HG02938 (cell line): Measurements from ENCODE around the gene COL26A1.

ENCODE experiments used
- ATAC-seq: cut with Tn5 transposase; IDR thresholded peaks from one replicate; pipeline ENCODE4 v1.9.1; 2021; ENCODE audit warnings: mild to moderate bottlenecking, moderate library complexity; ENCODE audit not compliant: unreplicated experiment

The COL26A1 gene

DNA sequence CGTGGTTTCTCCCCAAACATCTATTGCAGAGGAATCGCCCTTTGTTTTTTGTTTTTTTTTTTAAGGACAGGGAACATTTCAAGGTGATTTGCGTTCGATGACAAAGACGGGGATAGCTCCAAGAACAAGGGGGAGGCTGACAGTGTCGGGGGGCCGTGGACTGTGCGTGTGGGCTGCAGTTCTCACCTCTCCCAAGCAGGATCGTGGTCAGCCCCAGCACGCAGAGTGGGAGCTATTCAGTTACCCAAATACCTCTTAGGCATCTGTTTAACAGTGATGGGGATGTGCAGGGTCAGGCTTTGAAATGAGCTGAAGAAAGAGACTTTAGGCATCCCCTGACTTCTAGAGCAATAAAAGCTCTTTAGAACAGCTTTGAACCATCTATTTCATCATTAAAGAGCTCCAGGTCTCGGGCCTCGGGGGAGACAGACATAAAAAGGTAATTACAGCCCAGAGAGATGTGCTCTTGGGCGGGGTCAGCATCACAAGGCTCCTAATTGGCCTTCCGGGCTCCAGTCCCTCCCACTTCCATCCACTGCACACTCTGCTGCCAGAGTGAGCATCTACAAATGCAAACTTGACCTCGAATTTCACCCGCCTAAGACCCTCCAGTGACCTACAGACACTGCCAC lies 169.2 kb downstream of the COL26A1 start:
- ATAC-seq: no peak

DNA sequence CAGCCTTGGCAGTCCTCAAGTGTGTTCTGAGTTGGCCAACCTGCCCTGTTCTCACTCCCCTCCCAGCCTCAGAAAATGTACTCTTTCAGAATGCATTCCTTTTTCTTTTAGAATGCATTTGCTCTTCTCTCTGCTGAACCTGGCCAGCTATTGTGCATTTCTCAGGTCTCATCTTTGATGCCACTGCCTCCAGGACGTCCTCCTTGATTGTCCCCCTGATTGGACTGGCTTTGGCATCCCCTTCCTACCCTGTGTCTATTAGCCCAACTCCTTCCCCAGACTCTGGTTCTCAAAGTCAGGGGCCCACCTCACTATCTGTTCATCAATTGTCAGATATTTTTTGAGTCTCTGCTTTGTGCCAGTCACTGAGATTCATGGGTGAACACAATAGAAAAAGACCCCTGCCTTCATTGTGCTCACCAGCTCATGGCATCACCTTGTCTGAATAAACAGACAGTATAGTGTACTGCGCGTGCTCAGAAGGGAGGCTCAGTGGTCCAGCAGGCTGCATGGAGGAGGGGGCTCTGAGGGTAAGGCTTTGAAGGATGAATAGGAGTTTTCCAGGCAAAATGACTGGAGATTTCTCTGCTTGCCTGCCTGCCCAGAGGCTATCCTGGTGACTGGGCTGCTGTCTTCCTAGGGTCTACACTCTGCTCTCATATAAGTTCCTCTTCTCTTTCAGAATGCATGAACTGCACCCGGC lies 169.9 kb downstream of the COL26A1 start:
- ATAC-seq: no peak

DNA sequence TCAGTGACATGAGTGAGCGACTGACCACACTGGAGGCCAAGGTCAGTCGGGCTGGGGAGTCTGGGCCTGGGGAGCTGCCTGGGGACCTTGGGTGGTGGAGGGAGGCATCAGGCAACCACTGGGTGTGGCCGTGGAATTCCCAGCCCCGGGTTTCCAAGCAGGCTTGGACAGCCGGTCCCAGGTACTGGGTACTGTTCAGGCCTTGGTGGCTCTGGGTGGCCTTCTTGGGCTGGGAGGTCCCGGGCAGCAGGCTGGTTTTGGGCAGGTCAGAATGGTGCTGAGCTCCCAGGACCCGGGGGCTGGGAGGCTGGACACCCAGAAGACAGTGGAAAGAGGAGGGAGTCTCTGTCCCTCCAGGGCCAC lies 170.4 kb downstream of the COL26A1 start:
- ATAC-seq: no peak

DNA sequence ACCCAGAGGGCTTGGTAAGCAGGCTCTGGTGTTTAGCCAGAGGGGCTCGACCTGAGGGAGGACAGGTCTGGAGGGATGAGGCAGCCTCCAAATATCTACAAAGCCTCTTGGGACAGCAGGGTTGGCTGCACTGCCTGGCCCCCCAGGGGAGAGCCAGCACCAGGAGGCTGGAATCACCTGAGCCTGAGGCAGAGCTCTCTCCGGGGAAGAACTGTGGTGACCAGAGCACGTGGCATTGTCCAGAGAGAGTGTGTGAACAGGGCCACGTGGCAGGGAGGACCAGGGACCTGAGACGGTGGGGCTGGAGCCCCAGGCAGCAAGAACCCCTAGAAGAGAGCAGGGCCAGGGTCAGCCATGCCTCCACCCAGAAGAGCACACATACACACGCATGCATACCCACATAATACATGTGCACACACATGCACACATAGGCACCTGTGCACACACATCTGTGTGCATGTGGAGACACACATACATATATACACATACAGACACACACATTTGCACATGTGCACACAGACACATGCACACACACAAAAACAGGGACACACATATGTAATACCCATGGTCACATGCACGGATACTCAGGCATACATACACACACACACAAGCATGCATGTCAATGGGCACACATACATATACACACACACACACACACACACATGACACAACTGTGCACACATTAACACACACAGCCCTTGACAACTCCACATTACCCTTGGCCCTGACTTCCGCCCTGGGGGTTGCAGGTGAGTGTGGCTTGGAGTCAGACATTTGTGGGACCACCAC lies 171.5 kb downstream of the COL26A1 start:
- ATAC-seq: no peak

DNA sequence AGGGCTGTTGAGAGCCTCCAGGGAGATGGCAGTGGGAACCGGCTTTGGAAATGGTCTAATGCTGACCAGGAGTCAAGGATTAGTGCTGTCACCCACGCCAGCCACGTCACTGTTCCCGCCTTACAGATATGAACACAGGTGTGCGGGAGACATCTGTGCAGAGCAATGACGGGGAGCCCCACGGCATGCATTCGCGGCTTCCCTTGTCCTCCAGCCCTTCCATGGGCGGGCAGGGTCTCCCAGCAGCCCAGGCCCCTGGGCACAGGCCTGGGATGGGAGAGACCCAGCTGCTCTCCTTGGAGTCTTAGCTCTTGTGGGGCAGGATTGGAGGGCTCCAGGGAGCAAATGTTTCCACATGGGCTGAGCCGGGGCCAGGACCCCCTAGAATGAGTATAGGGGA lies 172.2 kb downstream of the COL26A1 start:
- ATAC-seq: no peak

DNA sequence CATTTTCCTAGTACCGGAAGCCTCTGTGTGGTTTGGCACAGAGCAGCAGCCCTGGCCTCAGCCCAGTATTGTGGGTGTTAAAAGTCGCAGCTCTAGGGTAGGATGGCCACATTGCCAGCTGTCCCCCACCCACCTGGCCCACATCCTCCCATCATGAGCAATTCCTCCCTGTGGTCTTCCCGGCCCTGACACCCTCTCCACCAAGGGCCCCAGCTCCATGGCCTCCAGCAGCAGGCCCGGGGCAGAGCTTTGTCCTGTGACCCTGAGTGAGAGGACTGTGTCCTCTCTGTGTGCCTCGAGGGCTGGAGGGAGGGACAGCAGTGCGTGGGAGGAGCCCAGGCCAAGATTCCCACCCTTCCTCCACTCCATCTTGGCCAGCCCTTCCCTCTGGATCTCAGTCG lies 172.7 kb downstream of the COL26A1 start:
- ATAC-seq: no peak

DNA sequence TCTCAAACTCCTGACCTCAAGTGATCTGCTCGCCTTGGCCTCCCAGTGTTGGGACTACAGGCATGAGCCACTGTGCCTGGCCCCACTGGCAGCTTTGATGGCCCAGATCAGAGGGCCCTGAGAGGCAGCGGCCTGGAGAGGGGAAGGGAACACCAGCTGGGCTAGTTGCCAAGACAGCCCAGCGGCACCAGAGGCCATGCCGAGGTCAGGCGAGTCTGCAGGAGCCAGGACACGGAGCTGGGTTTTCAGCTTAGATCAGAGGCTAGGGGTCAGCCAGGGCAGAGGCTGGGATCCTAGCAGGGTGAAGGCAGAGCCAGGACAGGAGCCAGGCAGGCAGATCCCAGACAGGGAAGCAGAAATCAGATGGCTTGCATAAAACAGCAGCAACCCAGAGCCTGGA lies 173.6 kb downstream of the COL26A1 start:
- ATAC-seq: no peak

DNA sequence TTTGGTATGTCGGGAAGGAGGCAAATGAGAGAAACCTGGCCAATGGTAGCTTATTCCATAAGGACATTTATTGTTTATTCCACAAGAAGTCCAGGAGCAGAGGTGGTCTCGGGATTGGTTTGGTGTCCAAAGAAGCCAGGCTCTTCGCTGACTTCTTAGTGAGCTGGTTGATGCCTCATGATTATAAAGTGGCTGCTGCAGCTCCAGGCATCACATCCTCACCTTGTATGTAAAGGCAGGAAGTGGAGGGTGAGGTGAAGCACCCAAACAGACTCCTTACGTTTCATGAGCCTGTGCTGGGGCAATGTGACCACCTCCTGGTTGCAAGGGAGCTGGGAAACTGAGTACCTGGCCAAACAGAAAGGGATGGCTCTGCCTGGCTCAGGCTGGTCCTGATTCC lies 174.0 kb downstream of the COL26A1 start:
- no peak for ATAC-seq

DNA sequence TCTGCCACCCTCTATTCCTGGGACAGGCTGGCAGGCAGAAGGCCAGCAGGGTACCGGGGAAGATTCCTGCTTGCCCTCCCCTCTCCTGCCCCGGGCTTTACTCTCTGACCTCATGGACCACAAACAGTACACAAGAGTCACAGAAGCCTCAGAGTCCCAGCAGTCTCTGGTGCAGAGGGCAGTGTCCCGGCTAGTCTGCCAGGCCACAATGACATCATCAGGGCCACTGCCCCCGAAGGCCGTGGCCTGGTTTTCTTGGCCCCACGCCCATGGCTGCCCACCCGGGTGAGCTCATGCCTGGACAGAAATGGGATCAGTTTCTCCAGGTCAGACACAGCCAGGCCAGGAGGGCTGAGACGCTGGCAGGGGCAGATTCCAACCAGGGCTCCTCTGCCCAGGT lies 174.5 kb downstream of the COL26A1 start:
- ATAC-seq: no peak

DNA sequence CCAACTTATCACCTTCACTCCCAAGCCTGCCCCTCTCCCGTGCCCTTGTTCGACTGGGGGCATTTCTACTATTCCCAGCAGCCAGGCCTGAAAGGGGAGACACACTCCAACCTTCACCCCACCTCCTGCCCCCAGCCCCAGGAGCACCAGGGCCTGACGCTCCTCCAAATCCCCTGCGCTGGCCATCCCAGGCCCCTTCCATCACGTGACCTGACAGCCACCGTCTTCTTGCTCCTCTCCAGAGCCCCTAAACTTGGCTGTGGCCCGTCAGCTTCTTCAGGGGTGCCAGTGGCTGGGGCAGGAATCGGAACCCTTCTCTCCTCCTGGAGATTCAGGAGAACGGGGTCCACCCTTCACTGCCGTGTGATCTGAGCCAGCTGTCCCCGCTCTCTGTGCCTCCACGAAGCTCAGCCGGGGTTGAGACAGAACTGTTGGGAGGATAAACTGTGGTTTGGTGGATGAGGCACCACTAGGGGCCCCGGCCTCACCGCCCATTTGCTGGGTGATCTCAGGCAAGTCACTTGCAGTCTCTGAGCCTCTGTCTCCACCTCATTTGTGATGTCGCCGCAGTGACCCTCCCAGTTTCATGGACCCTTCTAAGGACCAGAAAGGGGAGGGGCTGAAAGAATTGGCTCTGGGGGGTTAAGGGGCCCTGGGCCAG lies 175.4 kb downstream of the COL26A1 start:
- no peak for ATAC-seq

DNA sequence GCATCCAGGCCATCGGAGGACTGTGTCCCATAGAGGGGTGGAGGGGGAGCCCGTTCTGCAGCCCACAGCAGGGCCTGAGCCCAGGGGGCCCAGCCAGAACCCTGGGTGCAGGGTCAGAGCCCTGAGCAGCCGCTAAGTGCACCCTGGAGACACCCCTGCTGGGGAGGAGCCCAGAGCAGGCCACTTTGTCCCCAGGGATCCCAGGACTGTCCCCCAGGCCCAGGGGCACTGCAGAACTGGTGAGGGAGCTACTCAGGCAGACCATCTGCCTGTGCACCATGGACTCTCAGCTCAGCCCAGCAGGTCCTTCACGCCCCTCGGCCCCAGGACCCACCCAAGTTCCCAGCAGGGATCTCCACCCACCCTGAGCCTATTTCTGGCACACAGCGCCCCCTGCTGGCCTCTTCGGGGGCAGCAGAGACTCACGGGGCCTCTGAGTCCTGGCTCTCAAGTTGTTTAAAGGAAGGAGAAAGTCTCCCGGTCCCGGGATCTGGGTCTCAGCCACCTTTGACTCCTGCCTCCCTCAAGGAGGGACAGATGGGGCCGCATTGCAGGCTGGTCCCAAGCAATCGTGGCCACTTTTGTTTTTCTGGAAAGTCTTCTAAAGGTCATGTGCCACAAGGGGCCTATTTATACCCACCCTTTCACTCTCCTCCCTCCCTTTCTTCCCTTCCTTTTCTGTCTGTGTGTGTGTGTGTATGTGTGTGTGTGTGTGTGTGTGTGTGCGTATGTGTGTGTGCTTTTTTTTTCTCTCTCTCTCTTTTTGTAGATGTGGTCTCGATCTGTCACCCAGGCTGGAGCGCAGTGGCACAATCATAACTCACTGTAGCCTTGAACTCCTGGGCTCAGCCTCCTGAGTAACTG lies 176.2 kb downstream of the COL26A1 start:
- ATAC-seq: no peak

DNA sequence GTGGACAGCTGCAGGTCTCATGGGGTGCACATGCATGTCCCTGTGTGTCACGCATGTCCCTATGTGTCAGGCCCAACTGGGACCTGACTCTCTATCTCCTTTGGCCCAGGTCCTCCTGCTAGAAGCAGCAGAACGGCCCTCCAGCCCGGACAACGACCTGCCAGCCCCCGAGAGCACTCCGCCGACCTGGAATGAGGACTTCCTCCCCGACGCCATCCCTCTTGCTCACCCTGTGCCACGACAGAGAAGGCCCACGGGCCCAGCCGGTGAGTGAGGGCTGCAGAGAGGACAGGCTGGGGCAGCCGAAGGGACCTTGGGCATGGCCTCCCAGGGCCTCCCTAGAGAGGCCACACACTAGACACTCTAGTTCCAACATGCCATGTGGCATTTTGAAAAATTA lies 177.1 kb downstream of the COL26A1 start:
- ATAC-seq: no peak

DNA sequence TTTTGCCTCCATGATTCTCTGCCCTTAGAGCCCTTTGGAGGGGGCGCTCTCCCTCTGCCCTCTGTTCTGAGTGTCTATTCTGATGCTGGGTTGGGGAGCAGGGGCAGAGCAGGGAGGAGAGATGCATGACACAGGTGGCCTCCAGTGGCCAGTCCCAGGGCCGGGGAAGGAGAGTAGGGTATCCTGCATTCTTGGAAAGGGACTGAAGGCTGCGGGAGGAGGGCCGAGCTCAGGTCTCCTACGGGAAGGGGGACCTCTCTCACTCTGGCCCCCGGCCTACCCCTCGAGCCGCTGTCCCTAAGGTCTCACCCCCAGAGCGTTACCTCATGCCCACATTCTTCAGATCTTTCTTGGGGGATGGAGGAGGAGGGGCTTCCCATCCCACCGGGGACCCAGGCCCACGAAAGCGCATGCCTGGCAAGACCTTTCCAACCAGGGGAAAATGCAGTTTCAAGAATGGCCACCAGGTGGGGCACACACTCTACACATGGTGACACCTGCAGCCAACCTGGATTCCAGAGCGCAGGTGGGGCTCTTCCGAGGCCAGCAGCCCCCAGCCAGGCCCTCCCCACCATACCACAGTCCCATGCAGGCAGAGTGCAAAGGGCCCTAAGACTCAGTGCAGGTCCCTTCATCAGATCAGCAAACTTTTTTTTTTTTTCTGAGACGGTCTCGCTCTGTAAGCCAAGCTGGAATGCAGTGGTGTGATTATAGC lies 180.0 kb downstream of the COL26A1 start:
- ATAC-seq: no peak

DNA sequence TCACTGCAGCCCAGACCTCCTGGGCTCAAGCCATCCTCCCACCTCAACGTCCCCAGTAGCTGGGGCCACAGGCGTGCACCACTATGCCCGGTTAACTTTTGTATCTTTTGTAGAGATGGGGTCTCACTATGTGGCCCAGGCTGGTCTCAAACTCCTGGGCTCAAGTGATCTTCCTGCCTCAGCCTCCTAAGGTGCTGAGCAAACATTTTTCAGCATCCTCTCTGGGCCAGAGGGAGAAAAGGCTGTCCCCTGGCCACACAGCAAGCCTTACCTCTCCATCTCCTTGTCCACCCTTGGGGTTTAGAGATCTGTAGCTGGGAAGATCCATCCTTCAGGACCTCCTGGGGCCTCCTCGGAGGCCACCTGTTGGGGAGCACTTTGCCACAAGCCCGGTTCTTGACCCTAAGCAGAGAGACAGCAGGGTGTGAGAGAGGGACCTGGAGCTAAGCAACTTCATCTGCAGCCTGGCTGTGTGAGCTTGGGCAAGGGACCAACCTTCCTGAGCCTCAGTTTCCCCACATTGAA lies 180.6 kb downstream of the COL26A1 start:
- no peak for ATAC-seq

DNA sequence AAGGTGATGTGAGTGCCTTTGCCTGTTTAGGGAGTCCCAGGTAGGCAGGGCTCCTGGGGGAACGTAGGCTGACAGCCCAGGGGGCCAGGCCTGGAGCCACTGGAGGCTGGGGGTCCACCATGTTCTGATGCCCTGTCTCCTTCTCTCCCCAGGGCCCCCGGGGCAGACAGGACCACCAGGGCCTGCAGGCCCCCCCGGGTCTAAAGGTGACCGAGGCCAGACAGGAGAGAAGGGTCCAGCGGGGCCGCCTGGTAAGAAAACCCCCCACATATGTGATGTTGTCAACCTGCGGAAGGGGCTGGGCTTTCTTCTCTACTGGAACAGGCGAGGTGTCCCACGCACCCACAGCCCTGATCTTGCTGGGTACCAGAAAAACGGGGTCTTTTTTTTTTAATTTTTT lies 181.2 kb downstream of the COL26A1 start:
- ATAC-seq: no peak

DNA sequence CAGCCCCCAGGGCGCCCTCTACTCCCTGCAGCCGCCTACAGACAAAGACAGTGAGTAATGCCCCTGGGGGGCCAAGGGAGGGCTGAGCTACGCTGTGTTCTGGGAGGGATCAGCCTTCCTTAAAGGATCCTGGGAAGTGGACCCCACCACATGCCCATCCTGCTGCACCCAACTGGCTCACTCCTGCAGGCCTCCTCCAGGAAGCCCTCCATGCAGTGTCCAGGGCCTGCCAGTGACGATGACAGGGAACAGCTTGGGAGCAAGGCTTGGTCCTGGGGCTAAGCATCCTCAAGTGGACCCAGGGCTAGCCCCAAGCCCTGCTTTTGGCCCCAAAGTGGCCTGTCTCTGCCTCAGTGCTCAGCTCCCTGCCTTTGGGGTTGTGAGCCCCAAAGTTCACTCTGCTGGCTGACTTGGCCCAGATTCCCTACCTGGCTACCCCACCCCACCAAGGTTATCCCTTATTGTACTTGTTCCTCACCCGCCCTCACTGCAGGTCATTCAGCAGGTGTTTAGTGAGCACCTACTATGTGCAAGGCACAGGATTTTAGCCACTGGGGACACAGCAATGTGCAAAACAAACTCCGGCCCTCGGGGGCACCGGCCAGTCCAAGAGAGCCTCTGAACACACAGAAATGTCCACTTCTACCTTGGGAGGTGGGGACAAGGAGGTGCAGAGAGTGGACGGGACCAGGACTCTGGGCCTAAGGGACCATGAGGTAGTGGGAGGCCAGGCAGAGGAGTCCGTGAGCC lies 182.9 kb downstream of the COL26A1 start:
- ATAC-seq: no peak

DNA sequence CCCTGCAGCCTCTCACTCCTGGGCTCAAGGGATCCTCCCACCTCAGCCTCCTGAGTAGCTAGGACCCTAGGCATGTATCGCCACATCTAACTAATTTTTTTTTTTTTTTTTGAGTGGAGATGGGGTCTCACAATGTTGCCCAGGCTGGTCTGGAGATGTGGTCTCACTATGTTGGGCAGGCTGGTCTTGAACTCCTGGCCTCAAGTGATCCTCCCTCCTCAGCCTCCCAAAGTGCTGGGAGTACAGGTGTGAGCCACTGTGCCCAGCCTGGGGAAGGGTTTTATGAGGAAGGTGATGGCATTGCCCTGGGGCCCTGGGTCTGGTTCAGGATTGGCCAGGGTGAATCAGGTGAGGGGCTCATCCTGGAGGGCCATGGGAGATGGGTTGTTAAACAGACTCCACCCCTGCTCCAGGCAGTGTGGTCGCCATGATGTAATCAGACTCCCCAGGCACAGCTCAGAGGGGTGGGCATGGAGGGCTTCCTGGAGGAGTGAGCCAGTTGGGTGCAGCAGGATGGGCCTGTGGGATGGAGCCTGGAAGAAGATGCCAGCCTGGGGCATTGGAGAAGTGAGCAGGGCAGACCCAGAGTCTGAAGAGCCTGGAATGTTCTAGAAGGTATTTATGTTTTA lies 183.7 kb downstream of the COL26A1 start:
- no peak for ATAC-seq

DNA sequence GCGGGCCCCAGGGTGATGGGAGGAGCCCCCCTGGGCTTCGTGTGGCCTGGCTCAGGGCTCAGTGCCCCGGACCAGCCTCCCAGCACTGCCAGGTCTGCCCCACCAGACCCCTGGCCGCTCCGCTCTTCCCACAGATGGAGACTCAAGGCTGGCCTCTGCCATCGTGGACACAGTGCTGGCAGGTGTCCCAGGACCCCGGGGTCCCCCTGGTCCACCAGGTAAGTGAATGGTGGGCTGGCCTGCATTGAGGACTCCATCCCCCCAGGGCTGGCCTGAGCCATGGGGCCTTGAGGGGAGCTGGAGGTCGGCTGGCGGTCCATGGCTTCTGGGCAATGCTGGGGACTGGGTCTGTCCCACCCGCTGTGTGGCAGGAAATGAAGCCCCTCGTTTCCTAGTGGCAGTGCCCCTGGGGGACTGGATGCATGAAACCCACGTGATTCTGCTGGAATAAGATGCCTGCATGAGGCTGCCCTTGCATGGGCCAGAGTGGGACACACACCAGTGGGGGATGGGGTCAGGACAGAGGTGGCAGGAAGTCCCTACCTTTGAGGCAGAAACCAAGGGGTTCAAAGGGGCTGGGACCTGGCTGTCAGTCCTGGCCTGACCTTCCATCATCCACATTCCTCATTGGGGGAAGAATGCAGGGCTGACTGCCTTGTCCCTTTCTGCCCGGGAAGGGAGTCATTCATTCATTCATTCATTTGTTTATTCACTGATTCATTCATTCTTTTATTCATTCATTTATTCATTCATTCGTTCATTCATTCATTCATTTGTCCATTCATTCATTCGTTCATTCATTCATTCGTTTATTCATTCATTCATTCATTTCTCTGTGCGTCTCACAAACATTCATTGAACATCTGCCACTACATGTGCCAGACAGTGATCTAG lies 184.6 kb downstream of the COL26A1 start:
- no peak for ATAC-seq
